Stimulated activated CD8-positive, alpha-beta memory T cell treated with anti-CD3 and anti-CD28 coated beads, Interleukin-4, amount 100 ng/mL, for 4 hours (primary cell): ENCODE data around the gene AMN.
"Not testable (repeated sequence)": the region's sequence is repeated elsewhere in the genome, so short reads cannot be mapped to it uniquely, and the experiment has no call there.

ENCODE experiments used
- DNase-seq, 2 donors: peaks; one replicate each; pipeline ENCODE4 v3.0.0-alpha.2; 2020; ENCODE audit warnings: low read depth in 2 of 2, low spot score in 1 of 2

The AMN gene

GRCh38 chr14:102922490-102923200 is at the start of gene AMN:
Gene AMN (plus strand): TSS chr14:102922663. CDS start chr14:102922689, 26 bp downstream.
- DNase-seq, result no peak

- DNase-seq, result no peak
Measured at GRCh38 chr14:102873131-102873530, 49.3 kb upstream of the AMN start.

GRCh38 chr14:102873546-102874061 is 48.9 kb upstream of the AMN start:
- DNase-seq, result no peak

- no peak for DNase-seq
Measured at GRCh38 chr14:102875652-102876051, 46.8 kb upstream of the AMN start.

- DNase-seq, result not testable (repeated sequence)
Measured at GRCh38 chr14:102877511-102877910, 45.0 kb upstream of the AMN start.

GRCh38 chr14:102878174-102878969 is 44.1 kb upstream of the AMN start:
- no peak for DNase-seq

- DNase-seq, result no peak
Measured at GRCh38 chr14:102878970-102879460, 43.4 kb upstream of the AMN start.

GRCh38 chr14:102882226-102882906 is 40.1 kb upstream of the AMN start:
- DNase-seq, result no peak

- no peak for DNase-seq
Measured at GRCh38 chr14:102883089-102883541, 39.3 kb upstream of the AMN start.

- no peak for DNase-seq
Measured at GRCh38 chr14:102883554-102883953, 38.9 kb upstream of the AMN start.

GRCh38 chr14:102885737-102886447 is 36.6 kb upstream of the AMN start:
- no peak for DNase-seq

GRCh38 chr14:102888748-102889147 is 33.7 kb upstream of the AMN start:
- no peak for DNase-seq

- no peak for DNase-seq
Measured at GRCh38 chr14:102889615-102890014, 32.8 kb upstream of the AMN start.

GRCh38 chr14:102891111-102891510 is 31.4 kb upstream of the AMN start:
- DNase-seq, result no peak

- no peak for DNase-seq
Measured at GRCh38 chr14:102891556-102891955, 30.9 kb upstream of the AMN start.

GRCh38 chr14:102892651-102893050 is 29.8 kb upstream of the AMN start:
- DNase-seq, result no peak

- no peak for DNase-seq
Measured at GRCh38 chr14:102893452-102893851, 29.0 kb upstream of the AMN start.

GRCh38 chr14:102896735-102897134 is 25.7 kb upstream of the AMN start:
- not testable (repeated sequence) for DNase-seq

GRCh38 chr14:102897299-102898027 is 25.0 kb upstream of the AMN start:
- no peak for DNase-seq

- no peak for DNase-seq
Measured at GRCh38 chr14:102898298-102898697, 24.2 kb upstream of the AMN start.
